HG03039 (cell line): ENCODE data around the gene CYTH1.

Experiments used
- ATAC-seq: cut with Tn5 transposase; IDR thresholded peaks from one replicate; pipeline ENCODE4 v1.9.1; 2021; ENCODE audit warnings: mild to moderate bottlenecking, moderate library complexity; ENCODE audit not compliant: unreplicated experiment

Gene CYTH1

GRCh38 chr17:78629436-78629995 is 152.6 kb downstream of the CYTH1 start:
- ATAC-seq: no peak

- no peak for ATAC-seq
Measured at GRCh38 chr17:78628547-78629435, 153.3 kb downstream of the CYTH1 start.

- no peak for ATAC-seq
Measured at GRCh38 chr17:78624324-78625151, 157.5 kb downstream of the CYTH1 start.
